Measurements from ENCODE around the gene GIPR.
"Not testable (repeated sequence)": the region's sequence is repeated elsewhere in the genome, so short reads cannot be mapped to it uniquely, and the experiment has no call there.

GIPR gene

GRCh38 chr19:45667620-45668341 is at the start of gene GIPR:
Gene GIPR (plus strand): TSS chr19:45668221. CDS start chr19:45669521, 1,300 bp downstream.
- DNase-seq: no peak

GRCh38 chr19:45621389-45621788 is 46.6 kb upstream of the GIPR start:
- no peak for DNase-seq

- DNase-seq: no peak
Measured at GRCh38 chr19:45621976-45622503, 46.0 kb upstream of the GIPR start.

GRCh38 chr19:45623984-45624383 is 44.0 kb upstream of the GIPR start:
- no peak for DNase-seq

GRCh38 chr19:45628219-45628618 is 39.8 kb upstream of the GIPR start:
- not testable (repeated sequence) for DNase-seq

- no peak for DNase-seq
Measured at GRCh38 chr19:45629704-45630103, 38.3 kb upstream of the GIPR start.

- DNase-seq: peak; percentile 82
Measured at GRCh38 chr19:45630463-45630862, 37.6 kb upstream of the GIPR start.

- peak; percentile 73 for DNase-seq
Measured at GRCh38 chr19:45632468-45633196, 35.4 kb upstream of the GIPR start.

GRCh38 chr19:45636275-45636674 is 31.7 kb upstream of the GIPR start:
- no peak for DNase-seq

GRCh38 chr19:45636902-45637301 is 31.1 kb upstream of the GIPR start:
- no peak for DNase-seq

GRCh38 chr19:45637890-45638667 is 29.9 kb upstream of the GIPR start:
- DNase-seq: no peak

- DNase-seq: no peak
Measured at GRCh38 chr19:45638930-45639729, 28.9 kb upstream of the GIPR start, which contains the start of gene EML2. Gene EML2 (minus strand): TSS chr19:45639397. CDS start chr19:45639376, 21 bp downstream.

GRCh38 chr19:45640849-45641273 is 27.2 kb upstream of the GIPR start:
- DNase-seq: no peak

- DNase-seq: peak; percentile 18
Measured at GRCh38 chr19:45641274-45642105, 26.5 kb upstream of the GIPR start.

- no peak for DNase-seq
Measured at GRCh38 chr19:45643024-45643926, 24.7 kb upstream of the GIPR start.

GRCh38 chr19:45643927-45644771 is 23.9 kb upstream of the GIPR start:
- DNase-seq: no peak

GRCh38 chr19:45645068-45645630 is 22.9 kb upstream of the GIPR start:
- DNase-seq: no peak

GRCh38 chr19:45645631-45646344 is 22.2 kb upstream of the GIPR start:
- DNase-seq: peak; percentile 71
